Ovary (tissue), 9 donors: Measurements from ENCODE around the gene SUMF2. TPM values are rescaled to one million over a fixed set of nuclear protein-coding genes. Genes with fewer than 3 reads are reported as not detected.
"Not testable (repeated sequence)": the region's sequence is repeated elsewhere in the genome, so short reads cannot be mapped to it uniquely, and the experiment has no call there.

Source experiments
- DNase-seq, 5 donors: peaks; one replicate each; pipeline ENCODE4 v3.0.0-alpha.2; 2019 to 2020
- H3K27ac ChIP-seq, 2 donors: fragments of 200-600 bp; one replicate each; pipeline versions ENCODE4 v1.5.1 to v1.8.0; 2019 to 2022
- H3K27me3 ChIP-seq: fragments of 200-600 bp; one replicate; pipeline ENCODE4 v1.8.0; 2022
- H3K36me3 ChIP-seq: fragments of 200-600 bp; sonication (generic); one replicate; pipeline ENCODE4 v1.5.1; 2019
- H3K4me1 ChIP-seq: one replicate; pipeline ENCODE4 v1.8.1; 2013; ENCODE audit warnings: mild to moderate bottlenecking, moderate library complexity; ENCODE audit not compliant: insufficient read depth
- H3K4me3 ChIP-seq: fragments of 200-600 bp; sonication (generic); one replicate; pipeline ENCODE4 v1.5.1; 2017
- H3K9me3 ChIP-seq, 2 donors: fragments of 200-600 bp in 1 of 2; sonication (generic) in 1 of 2; one replicate each; pipeline versions ENCODE4 v1.5.1 to v1.8.1; 2013 to 2019; ENCODE audit warnings: mild to moderate bottlenecking in 1 of 2, moderate library complexity in 1 of 2
- EP300 ChIP-seq: sonication (generic); formaldehyde crosslinking; IDR thresholded peaks from one replicate; pipeline ENCODE4 v1.6.1; 2017; ENCODE audit warnings: antibody characterized with exemption
- POLR2A ChIP-seq: fragments of 450-650 bp; IDR thresholded peaks from one replicate; pipeline ENCODE4 v1.6.1; 2017; ENCODE audit warnings: antibody characterized with exemption, mild to moderate bottlenecking, moderate library complexity
- WGBS, 3 donors: extraction: QIAGEN DNeasy Blood & Tissue Kit in 1 of 3; methylation state at CpG; one replicate each; pipeline versions ENCODE4 v1.1.5 to v1.1.7; 2013 to 2017; 5-methylcytosine and 5-hydroxymethylcytosine counted together
- intact Hi-C, 4 donors: fragments of 100-400 bp; cut with DNase I; formaldehyde crosslinking; loops; one replicate each; pipeline versions ENCODE4 v1.11.0 to v1.15.1; 2022 to 2023
- polyA plus RNA-seq, 2 donors: library from polyadenylated mRNA; stranded (reverse); fragments of 200-250 nt in 1 of 2; fragments of 350-450 nt in 1 of 2; fragmentation: Illumina TruSeq in 1 of 2; extraction: RNeasy Lipid Tissue Mini Kit (QIAGEN cat#74804) in 1 of 2; gene quantifications; one replicate each; pipeline ENCODE4 v1.2.3, GENCODE V29; 2013 to 2014
- total RNA-seq, 7 donors: library from RNA; depleted of rRNA in 2 of 7; stranded (reverse); fragments of >200 nt in 2 of 7; fragmentation: NEBNext Ultra II Directional in 3 of 7; extraction: Animal tissue kit (Norgen Biotek cat#: 25700) in 3 of 7; gene quantifications; one replicate each; pipeline versions ENCODE4 v1.1.0 to v1.2.4, GENCODE V29; 2016 to 2023
- TF ChIP-seq, protein P1 (sequence below), 3 donors: fragments of 450-650 bp in 2 of 3; fragments of 200-600 bp in 1 of 3; IDR thresholded peaks; one replicate each; pipeline versions ENCODE4 v1.5.1 to v1.8.0; 2016 to 2022; ENCODE audit warnings: antibody characterized with exemption in 3 of 3, mild to moderate bottlenecking in 1 of 3
- donor health status: DM: no; HTN: no; CAD: no; lungs with moderate emphysema.
- donor health status: DM: no; HTN: no; CAD: no.
- donor health status: Bipolar disorder and iron deficiency.
- donor health status: DM: yes; HTN: yes; CAD: no.
- donor health status: DM: no; HTN: no; CAD: no.
- donor health status: DM: yes; HTN: yes; CAD: no.

The SUMF2 gene
- total and polyA plus RNA-seq, 9 donors, result 56.3 to 167 (median 105) TPM

GRCh38 chr7:56040730-56041129, 23.4 kb upstream of the SUMF2 start:
- TF ChIP-seq EP300 (no peak), POLR2A (no peak)
- TF ChIP-seq, protein P1, sequence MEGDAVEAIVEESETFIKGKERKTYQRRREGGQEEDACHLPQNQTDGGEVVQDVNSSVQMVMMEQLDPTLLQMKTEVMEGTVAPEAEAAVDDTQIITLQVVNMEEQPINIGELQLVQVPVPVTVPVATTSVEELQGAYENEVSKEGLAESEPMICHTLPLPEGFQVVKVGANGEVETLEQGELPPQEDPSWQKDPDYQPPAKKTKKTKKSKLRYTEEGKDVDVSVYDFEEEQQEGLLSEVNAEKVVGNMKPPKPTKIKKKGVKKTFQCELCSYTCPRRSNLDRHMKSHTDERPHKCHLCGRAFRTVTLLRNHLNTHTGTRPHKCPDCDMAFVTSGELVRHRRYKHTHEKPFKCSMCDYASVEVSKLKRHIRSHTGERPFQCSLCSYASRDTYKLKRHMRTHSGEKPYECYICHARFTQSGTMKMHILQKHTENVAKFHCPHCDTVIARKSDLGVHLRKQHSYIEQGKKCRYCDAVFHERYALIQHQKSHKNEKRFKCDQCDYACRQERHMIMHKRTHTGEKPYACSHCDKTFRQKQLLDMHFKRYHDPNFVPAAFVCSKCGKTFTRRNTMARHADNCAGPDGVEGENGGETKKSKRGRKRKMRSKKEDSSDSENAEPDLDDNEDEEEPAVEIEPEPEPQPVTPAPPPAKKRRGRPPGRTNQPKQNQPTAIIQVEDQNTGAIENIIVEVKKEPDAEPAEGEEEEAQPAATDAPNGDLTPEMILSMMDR (IDR thresholded peaks at IDR 0.05), result no peak
- Histone ChIP-seq H3K27me3 (no peaks in the 10 kb centered on the region), H3K4me1 (no peaks in the 10 kb centered on the region), H3K27ac (no peak overlapping the region), H3K4me3 (no peak overlapping the region), H3K36me3 (no peaks in the 10 kb centered on the region), H3K9me3 (no peaks in the 10 kb centered on the region)
- DNase-seq, result peak in 1 of 5 donors; percentile 11
- WGBS, 3 donors, result 38 to 58% (median 39%) methylated on average over 3 of the region's 3 CpGs
- intact Hi-C loops, result no loop called here

- DNase-seq, intact Hi-C loops, H3K36me3 ChIP-seq, H3K9me3 ChIP-seq, H3K4me3 ChIP-seq, H3K27me3 ChIP-seq: not testable (repeated sequence)
- H3K27ac ChIP-seq, result peak overlapping the region in 1 of 2 donors; percentile 56
- WGBS, 3 donors, result 91 to 98% (median 91%) methylated on average over 2 of the region's 2 CpGs
- H3K4me1 ChIP-seq, result peaks cover 11% of the 10 kb centered on the region
Measured at GRCh38 chr7:56045758-56046157, 18.3 kb upstream of the SUMF2 start.

- WGBS, 3 donors, result 9 to 21% (median 10%) methylated on average over 5 of the region's 5 CpGs
- no peak for DNase-seq
Measured at GRCh38 chr7:56046721-56047445, 17.2 kb upstream of the SUMF2 start.

GRCh38 chr7:56047446-56048116, 16.5 kb upstream of the SUMF2 start:
- H3K27me3 ChIP-seq, H3K9me3 ChIP-seq, intact Hi-C loops, H3K27ac ChIP-seq, H3K4me3 ChIP-seq, H3K36me3 ChIP-seq, DNase-seq: not testable (repeated sequence)
- WGBS, 3 donors, result 47 to 68% (median 55%) methylated on average over 11 of the region's 11 CpGs
- peaks cover 15% of the 10 kb centered on the region for H3K4me1 ChIP-seq

More at GRCh38 chr7:56046721-56047445, 17.2 kb upstream of the SUMF2 start:
- TF ChIP-seq, protein P1 (IDR thresholded peaks at IDR 0.05), result no peak
- intact Hi-C loops, result no loop called here
- Histone ChIP-seq H3K4me1 (peaks cover 11% of the 10 kb centered on the region), H3K9me3 (no peaks in the 10 kb centered on the region), H3K36me3 (no peaks in the 10 kb centered on the region), H3K4me3 (no peak overlapping the region), H3K27me3 (no peaks in the 10 kb centered on the region), H3K27ac (peak overlapping the region; percentile 38 to 56)

DNA sequence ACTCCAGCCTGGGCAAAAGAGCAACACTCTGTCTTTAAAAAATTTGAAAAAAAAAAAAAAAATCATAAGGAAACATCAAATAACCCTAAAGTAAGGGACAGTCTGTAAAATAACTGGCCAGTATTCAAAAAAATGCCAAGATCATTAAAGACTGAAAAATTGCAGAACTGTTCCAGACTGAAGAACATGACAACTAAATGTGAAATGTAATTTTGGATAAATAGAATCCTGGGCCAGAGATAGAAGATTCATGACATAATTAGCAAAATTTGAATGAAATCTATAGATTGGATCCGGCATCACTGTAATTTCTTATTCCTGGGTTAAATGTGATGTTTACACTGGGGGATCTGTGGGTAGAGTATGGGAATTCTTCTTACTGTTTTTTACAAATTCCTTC, 15.8 kb upstream of the SUMF2 start:
- intact Hi-C loops, result no loop called here
- 69 to 88% (median 83%) methylated on average over 1 of the region's 1 CpG for WGBS, 3 donors
- H3K4me1 ChIP-seq, result peaks cover 19% of the 10 kb centered on the region
- no peak overlapping the region for H3K27ac ChIP-seq
- no peaks in the 10 kb centered on the region for H3K27me3 ChIP-seq
- no peak overlapping the region for H3K4me3 ChIP-seq
- no peak for TF ChIP-seq POLR2A
- no peak for TF ChIP-seq EP300
- TF ChIP-seq, protein P1 (IDR thresholded peaks at IDR 0.05), result no peak
- H3K9me3 ChIP-seq, result no peaks in the 10 kb centered on the region
- H3K36me3 ChIP-seq, result no peaks in the 10 kb centered on the region
- no peak for DNase-seq

DNA sequence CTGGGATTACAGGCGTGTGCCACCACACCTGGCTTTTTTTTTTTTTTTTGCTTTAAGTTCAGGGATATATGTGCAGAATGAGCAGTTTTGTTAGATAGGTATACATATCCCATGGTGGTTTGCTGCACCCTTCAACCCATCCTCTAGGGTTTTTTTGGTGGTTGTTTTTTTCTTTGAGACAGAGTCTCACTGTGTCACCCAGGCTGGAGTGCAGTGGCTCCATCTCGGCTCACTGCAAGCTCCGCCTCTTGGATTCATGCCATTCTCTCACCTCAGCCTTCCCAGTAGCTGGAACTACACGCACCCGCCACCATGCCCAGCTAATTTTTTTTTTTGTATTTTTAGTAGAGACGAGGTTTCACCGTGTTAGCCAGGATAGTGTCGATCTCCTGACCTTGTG, 15.3 kb upstream of the SUMF2 start:
- H3K4me3 ChIP-seq, H3K9me3 ChIP-seq, H3K27me3 ChIP-seq, H3K36me3 ChIP-seq, intact Hi-C loops, H3K27ac ChIP-seq: not testable (repeated sequence)
- 58 to 72% (median 65%) methylated on average over 8 of the region's 8 CpGs for WGBS, 3 donors
- peak in 1 of 5 donors; percentile 26 for DNase-seq
- peaks cover 19% of the 10 kb centered on the region for H3K4me1 ChIP-seq
